GM21723 (cell line): ENCODE results near the gene ZNG1C.
"Not testable (repeated sequence)": the region's sequence is repeated elsewhere in the genome, so short reads cannot be mapped to it uniquely, and the experiment has no call there.

Experiments
- ATAC-seq: cut with Tn5 transposase; IDR thresholded peaks from one replicate; pipeline ENCODE4 v1.9.1; 2021; ENCODE audit warnings: mild to moderate bottlenecking, moderate library complexity; ENCODE audit not compliant: unreplicated experiment

The ZNG1C gene

GRCh38 chr9:68241683-68242082 is at the start of gene ZNG1C:
Gene ZNG1C (plus strand): TSS chr9:68241983. CDS start chr9:68242032, 49 bp downstream.
- not testable (repeated sequence) for ATAC-seq

- ATAC-seq = not testable (repeated sequence)
Observed at GRCh38 chr9:68242437-68242836, 654 bp downstream of the ZNG1C start.

- ATAC-seq = not testable (repeated sequence)
Observed at GRCh38 chr9:68281041-68281440, 39.3 kb downstream of the ZNG1C start.

- ATAC-seq = not testable (repeated sequence)
Observed at GRCh38 chr9:68302567-68302966, 60.8 kb downstream of the ZNG1C start, which contains the start of gene FOXD4L3. Gene FOXD4L3 (plus strand): TSS chr9:68302867. CDS start chr9:68302952, 85 bp downstream.

GRCh38 chr9:68303771-68304170 is 62.0 kb downstream of the ZNG1C start:
- ATAC-seq = not testable (repeated sequence)

- ATAC-seq = not testable (repeated sequence)
Observed at GRCh38 chr9:68304212-68304611, 62.4 kb downstream of the ZNG1C start.

GRCh38 chr9:68304777-68305176 is 63.0 kb downstream of the ZNG1C start:
- ATAC-seq = not testable (repeated sequence)

- ATAC-seq = not testable (repeated sequence)
Observed at GRCh38 chr9:68305680-68306285, 64.0 kb downstream of the ZNG1C start.

- not testable (repeated sequence) for ATAC-seq
Observed at GRCh38 chr9:68306391-68306964, 64.7 kb downstream of the ZNG1C start.

- ATAC-seq = not testable (repeated sequence)
Observed at GRCh38 chr9:68307127-68307526, 65.3 kb downstream of the ZNG1C start.

GRCh38 chr9:68307654-68308053 is 65.9 kb downstream of the ZNG1C start:
- not testable (repeated sequence) for ATAC-seq

- ATAC-seq = not testable (repeated sequence)
Observed at GRCh38 chr9:68311208-68311607, 69.4 kb downstream of the ZNG1C start.

GRCh38 chr9:68318209-68318608 is 76.4 kb downstream of the ZNG1C start:
- ATAC-seq = not testable (repeated sequence)

- ATAC-seq = not testable (repeated sequence)
Observed at GRCh38 chr9:68323749-68324148, 82.0 kb downstream of the ZNG1C start.

GRCh38 chr9:68324518-68324917 is 82.7 kb downstream of the ZNG1C start:
- not testable (repeated sequence) for ATAC-seq

- not testable (repeated sequence) for ATAC-seq
Observed at GRCh38 chr9:68329106-68329505, 87.3 kb downstream of the ZNG1C start.

- ATAC-seq = not testable (repeated sequence)
Observed at GRCh38 chr9:68330531-68331173, 88.9 kb downstream of the ZNG1C start.

- not testable (repeated sequence) for ATAC-seq
Observed at GRCh38 chr9:68332122-68332521, 90.3 kb downstream of the ZNG1C start.

GRCh38 chr9:68335935-68336334 is 94.2 kb downstream of the ZNG1C start:
- not testable (repeated sequence) for ATAC-seq

GRCh38 chr9:68336639-68337339 is 95.0 kb downstream of the ZNG1C start:
- ATAC-seq = not testable (repeated sequence)

GRCh38 chr9:68338000-68338399 is 96.2 kb downstream of the ZNG1C start:
- ATAC-seq = not testable (repeated sequence)
